BLaER1 (cell line): ENCODE data around the gene CYP4B1.
"Not testable (repeated sequence)": the region's sequence is repeated elsewhere in the genome, so short reads cannot be mapped to it uniquely, and the experiment has no call there.

ENCODE experiments used
- H3K27ac ChIP-seq: shearing (Covaris generic); formaldehyde crosslinking; 2 replicates; pipeline ENCODE4 v1.8.1; 2022
- H3K27me3 ChIP-seq: shearing (Covaris generic); formaldehyde crosslinking; 2 replicates; pipeline ENCODE4 v1.8.1; 2022
- H3K36me3 ChIP-seq: shearing (Covaris generic); formaldehyde crosslinking; 2 replicates; pipeline ENCODE4 v1.8.1; 2022
- H3K4me1 ChIP-seq: shearing (Covaris generic); formaldehyde crosslinking; 2 replicates; pipeline ENCODE4 v1.8.1; 2022
- H3K4me2 ChIP-seq: shearing (Covaris generic); formaldehyde crosslinking; 2 replicates; pipeline ENCODE4 v1.8.1; 2022
- H3K4me3 ChIP-seq: shearing (Covaris generic); formaldehyde crosslinking; 2 replicates; pipeline ENCODE4 v1.8.1; 2022
- H3K9ac ChIP-seq: shearing (Covaris generic); formaldehyde crosslinking; 2 replicates; pipeline ENCODE4 v1.8.1; 2022
- H3K9me3 ChIP-seq: shearing (Covaris generic); formaldehyde crosslinking; 2 replicates; pipeline ENCODE4 v1.8.1; 2022
- H4K20me1 ChIP-seq: shearing (Covaris generic); formaldehyde crosslinking; 2 replicates; pipeline ENCODE4 v1.8.1; 2022
- Cebpa-rat ChIP-seq: shearing (Covaris generic); IDR thresholded peaks from 2 replicates; pipeline ENCODE4 v1.8.1; 2022

The CYP4B1 gene

DNA sequence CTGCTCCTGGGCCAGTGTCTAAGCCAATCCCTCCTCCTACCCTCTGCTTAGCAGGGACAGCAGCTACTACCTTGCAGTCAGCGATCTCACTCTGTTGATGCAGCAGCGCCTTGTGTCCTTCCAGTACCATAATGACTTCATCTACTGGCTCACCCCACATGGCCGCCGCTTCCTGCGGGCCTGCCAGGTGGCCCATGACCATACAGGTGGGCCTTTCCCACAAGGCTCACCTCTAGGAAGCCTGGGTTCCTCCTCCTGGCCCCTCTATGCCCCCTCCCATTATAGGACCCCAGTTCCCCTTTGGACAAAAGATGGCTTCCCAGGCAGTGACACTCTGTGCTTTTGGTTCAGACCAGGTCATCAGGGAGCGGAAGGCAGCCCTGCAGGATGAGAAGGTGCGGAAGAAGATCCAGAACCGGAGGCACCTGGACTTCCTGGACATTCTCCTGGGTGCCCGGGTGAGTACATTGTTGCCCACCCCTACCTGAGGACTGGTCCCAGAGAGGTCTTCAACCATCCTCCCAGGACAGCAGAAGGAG is 15.1 kb downstream of the CYP4B1 start:
- no peaks in the 10 kb centered on the region for H4K20me1 ChIP-seq
- no peak overlapping the region for H3K4me2 ChIP-seq
- no peaks in the 10 kb centered on the region for H3K36me3 ChIP-seq
- no peak overlapping the region for H3K27ac ChIP-seq
- no peaks in the 10 kb centered on the region for H3K27me3 ChIP-seq
- H3K9me3 ChIP-seq, result peaks cover 6% of the 10 kb centered on the region
- no peak for TF ChIP-seq Cebpa-rat
- no peak overlapping the region for H3K4me3 ChIP-seq
- peaks cover 20% of the 10 kb centered on the region for H3K4me1 ChIP-seq
- H3K9ac ChIP-seq, result no peak overlapping the region

DNA sequence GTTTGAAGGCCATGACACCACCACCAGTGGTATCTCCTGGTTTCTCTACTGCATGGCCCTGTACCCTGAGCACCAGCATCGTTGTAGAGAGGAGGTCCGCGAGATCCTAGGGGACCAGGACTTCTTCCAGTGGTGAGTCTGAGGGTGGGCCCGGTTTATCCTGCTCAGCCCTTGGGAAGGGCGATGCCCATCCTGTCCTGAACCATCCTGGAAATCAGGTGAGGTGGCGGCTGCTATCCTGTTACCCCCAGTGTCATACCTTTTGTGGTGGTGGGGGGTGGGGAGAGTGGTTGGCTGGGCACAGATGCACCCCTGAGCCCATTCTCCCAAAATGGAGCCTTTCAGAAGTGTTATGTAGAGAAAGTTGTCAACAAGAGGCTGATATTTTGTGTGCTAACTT is 16.3 kb downstream of the CYP4B1 start:
- TF ChIP-seq Cebpa-rat, result no peak
- Histone ChIP-seq H3K27me3 (no peaks in the 10 kb centered on the region), H4K20me1 (no peaks in the 10 kb centered on the region), H3K4me2 (no peak overlapping the region), H3K4me3 (no peak overlapping the region), H3K36me3 (no peaks in the 10 kb centered on the region), H3K27ac (no peak overlapping the region), H3K9me3 (0 out of 2 replicates have a peak, but pooled peaks cover 3% of the 10 kb centered on the region), H3K9ac (no peak overlapping the region), H3K4me1 (peaks cover 20% of the 10 kb centered on the region)

DNA sequence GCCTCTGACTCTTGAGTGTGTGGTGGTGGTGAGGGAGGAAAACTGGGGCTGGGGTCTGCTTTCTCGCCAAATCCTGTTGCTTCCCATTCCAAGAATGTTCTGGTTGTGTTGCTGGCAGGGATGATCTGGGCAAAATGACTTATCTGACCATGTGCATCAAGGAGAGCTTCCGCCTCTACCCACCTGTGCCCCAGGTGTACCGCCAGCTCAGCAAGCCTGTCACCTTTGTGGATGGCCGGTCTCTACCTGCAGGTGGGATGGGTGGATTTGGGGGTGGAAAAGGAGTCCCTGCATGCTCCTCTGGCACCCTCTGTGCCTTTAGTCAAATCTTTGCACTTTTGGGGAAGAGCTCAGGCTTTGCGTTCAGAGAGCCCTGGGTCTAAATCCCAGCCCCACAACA is 18.1 kb downstream of the CYP4B1 start:
- TF ChIP-seq Cebpa-rat, result no peak
- H4K20me1 ChIP-seq, result no peaks in the 10 kb centered on the region
- no peak overlapping the region for H3K4me3 ChIP-seq
- no peak overlapping the region for H3K27ac ChIP-seq
- H3K4me2 ChIP-seq, result no peak overlapping the region
- no peaks in the 10 kb centered on the region for H3K27me3 ChIP-seq
- H3K4me1 ChIP-seq, result peaks cover 13% of the 10 kb centered on the region
- H3K9ac ChIP-seq, result no peak overlapping the region
- H3K36me3 ChIP-seq, result no peaks in the 10 kb centered on the region
- H3K9me3 ChIP-seq, result 0 out of 2 replicates have a peak, but pooled peaks cover 9% of the 10 kb centered on the region

DNA sequence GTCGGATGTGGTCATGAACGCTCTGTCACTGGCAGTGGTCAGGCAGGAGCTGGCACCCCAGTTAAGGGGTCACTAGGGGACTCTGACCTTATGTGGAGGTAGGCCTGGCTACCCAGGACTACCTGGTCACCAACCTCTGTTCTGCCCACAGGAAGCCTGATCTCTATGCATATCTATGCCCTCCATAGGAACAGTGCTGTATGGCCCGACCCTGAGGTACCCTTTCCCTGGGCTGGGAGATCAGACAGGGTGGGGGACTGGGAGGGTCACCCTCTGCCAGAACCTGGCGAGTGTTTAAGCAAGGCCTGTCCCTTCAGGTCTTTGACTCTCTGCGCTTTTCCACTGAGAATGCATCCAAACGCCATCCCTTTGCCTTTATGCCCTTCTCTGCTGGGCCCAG is 19.0 kb downstream of the CYP4B1 start:
- no peak overlapping the region for H3K4me2 ChIP-seq
- H3K27ac ChIP-seq, result no peak overlapping the region
- no peak for TF ChIP-seq Cebpa-rat
- H4K20me1 ChIP-seq, result no peaks in the 10 kb centered on the region
- peaks cover 9% of the 10 kb centered on the region; the same call in 1 of the 2 replicates for H3K4me1 ChIP-seq
- 0 out of 2 replicates have a peak, but pooled peaks cover 9% of the 10 kb centered on the region for H3K9me3 ChIP-seq
- H3K27me3 ChIP-seq, result no peaks in the 10 kb centered on the region
- H3K9ac ChIP-seq, result no peak overlapping the region
- no peak overlapping the region for H3K4me3 ChIP-seq
- no peaks in the 10 kb centered on the region for H3K36me3 ChIP-seq

DNA sequence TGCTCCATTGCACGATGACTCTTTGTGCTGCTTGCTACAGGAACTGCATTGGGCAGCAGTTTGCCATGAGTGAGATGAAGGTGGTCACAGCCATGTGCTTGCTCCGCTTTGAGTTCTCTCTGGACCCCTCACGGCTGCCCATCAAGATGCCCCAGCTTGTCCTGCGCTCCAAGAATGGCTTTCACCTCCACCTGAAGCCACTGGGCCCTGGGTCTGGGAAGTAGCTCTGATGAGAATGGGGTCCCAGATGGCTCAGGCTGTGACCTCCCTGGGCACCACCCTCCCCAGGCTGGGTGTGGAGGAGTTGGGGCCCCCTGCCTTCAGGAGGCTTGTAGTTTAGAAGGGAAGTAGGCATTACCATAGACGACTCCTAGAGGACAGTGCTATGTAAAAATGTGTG is 19.7 kb downstream of the CYP4B1 start:
- no peak for TF ChIP-seq Cebpa-rat
- Histone ChIP-seq H3K27ac (no peak overlapping the region), H3K4me3 (no peak overlapping the region), H3K9me3 (0 out of 2 replicates have a peak, but pooled peaks cover 9% of the 10 kb centered on the region), H3K9ac (no peak overlapping the region), H4K20me1 (no peaks in the 10 kb centered on the region), H3K4me1 (peaks cover 8% of the 10 kb centered on the region; the same call in 1 of the 2 replicates), H3K36me3 (no peaks in the 10 kb centered on the region), H3K27me3 (no peaks in the 10 kb centered on the region), H3K4me2 (no peak overlapping the region)

DNA sequence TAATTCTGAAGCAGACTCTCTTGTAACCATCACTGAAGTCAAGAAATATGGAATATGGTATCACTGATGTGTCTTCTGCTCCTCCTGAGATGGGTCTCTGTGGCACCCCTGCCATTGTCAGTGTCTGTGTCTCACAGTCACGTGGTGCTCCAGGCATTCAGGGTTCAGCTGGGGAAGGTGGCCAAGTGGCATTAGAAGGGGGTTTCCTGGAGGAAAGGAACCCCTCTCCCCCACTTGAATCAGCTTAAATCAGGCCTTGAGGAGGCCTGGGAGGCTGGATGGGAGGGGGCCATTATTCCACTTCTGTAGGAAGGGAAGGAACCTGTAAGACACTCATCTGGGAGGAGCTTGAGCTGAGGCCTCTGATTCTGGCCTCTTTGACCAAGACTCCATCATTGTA is 20.5 kb downstream of the CYP4B1 start:
- Histone ChIP-seq H3K4me1 (peaks cover 8% of the 10 kb centered on the region; the same call in 1 of the 2 replicates), H3K27ac (no peak overlapping the region), H3K9me3 (0 out of 2 replicates have a peak, but pooled peaks cover 9% of the 10 kb centered on the region), H3K9ac (no peak overlapping the region), H3K4me3 (no peak overlapping the region), H3K27me3 (no peaks in the 10 kb centered on the region), H4K20me1 (no peaks in the 10 kb centered on the region), H3K36me3 (no peaks in the 10 kb centered on the region), H3K4me2 (no peak overlapping the region)
- TF ChIP-seq Cebpa-rat, result no peak

DNA sequence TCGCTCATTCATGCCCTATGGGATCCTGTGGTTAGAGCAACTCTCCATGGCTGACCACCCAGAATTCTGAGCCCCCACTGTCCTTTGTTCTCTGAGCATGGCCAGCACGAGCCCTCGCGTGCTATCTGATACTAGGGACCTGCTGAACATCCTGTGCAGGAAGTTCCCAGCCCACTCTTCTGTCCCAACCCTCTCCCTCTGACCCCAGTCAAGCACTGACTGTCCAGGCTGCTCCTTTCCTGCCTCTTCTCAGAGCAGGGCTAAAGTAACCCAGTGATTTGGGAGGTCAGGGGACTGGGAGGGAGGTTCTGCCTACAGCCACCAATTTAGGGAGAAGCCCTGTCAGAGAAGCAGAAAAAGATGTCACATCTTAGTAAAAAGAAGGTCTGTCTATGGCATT is 21.2 kb downstream of the CYP4B1 start:
- Histone ChIP-seq H4K20me1 (no peaks in the 10 kb centered on the region), H3K27me3 (no peaks in the 10 kb centered on the region), H3K4me1 (peaks cover 8% of the 10 kb centered on the region; the same call in 1 of the 2 replicates), H3K27ac (no peak overlapping the region), H3K36me3 (no peaks in the 10 kb centered on the region), H3K4me2 (no peak overlapping the region), H3K9ac (no peak overlapping the region), H3K4me3 (no peak overlapping the region), H3K9me3 (0 out of 2 replicates have a peak, but pooled peaks cover 9% of the 10 kb centered on the region)
- TF ChIP-seq Cebpa-rat, result no peak

DNA sequence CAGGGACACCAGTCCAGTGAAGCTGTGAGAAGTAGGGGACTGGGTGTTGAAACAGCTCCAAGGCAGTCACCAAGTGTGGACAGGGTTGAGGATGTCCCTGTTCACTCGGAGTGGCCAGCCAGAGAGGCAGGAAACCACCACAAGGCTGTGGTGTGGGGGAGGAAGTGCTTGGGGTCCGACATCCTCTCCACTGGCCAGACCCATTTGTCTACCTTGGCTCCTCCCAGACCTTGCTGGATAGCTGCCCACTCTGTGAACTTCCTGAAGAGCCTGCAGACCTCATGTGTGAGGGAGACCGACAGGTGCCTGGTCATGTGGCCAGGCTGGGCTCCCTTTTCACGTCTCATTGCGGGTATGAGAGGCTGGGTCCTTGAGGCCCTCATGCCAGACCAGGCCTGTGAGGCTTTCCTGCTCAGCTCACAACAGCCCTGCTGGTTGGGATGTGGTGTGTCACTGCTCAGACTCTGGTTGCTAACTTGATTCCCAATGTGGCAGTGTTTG is 21.8 kb downstream of the CYP4B1 start:
- Histone ChIP-seq H4K20me1 (no peaks in the 10 kb centered on the region), H3K9ac (no peak overlapping the region), H3K4me2 (no peak overlapping the region), H3K27me3 (no peaks in the 10 kb centered on the region), H3K9me3 (0 out of 2 replicates have a peak, but pooled peaks cover 9% of the 10 kb centered on the region), H3K36me3 (no peaks in the 10 kb centered on the region), H3K4me3 (no peak overlapping the region), H3K4me1 (peaks cover 8% of the 10 kb centered on the region; the same call in 1 of the 2 replicates), H3K27ac (no peak overlapping the region)
- TF ChIP-seq Cebpa-rat, result no peak

DNA sequence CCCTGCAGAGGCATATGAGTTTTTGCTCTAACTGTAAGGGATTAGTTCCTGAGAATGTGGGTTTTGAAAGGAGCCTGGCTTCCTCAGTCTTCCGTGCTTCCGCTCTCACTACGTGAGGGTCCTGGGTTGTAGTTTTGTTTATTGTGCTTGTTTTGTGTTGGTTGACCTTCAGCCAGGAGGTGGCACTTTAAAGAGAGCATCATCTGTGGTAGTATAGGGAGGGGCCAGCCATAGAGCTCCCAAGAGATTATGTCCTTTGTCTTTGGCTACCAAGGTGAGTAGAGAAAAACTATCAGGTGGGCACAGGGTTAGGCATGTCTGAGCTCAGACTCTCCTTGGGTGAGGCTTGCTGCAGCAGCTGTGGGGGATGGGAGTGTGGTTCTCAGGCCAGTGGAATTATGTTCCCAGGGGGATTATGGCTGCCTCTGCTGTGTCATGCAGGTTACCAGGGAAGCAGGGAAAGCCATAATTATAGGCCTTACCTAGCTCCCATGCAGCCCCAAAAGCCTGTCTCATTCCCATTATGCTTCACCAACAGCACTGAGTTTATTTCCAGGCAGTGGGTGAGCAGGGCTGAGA is 23.5 kb downstream of the CYP4B1 start:
- peaks cover 8% of the 10 kb centered on the region; the same call in 1 of the 2 replicates for H3K4me1 ChIP-seq
- H3K9me3 ChIP-seq, result peaks cover 9% of the 10 kb centered on the region; the same call in 1 of the 2 replicates
- no peak overlapping the region for H3K4me3 ChIP-seq
- no peaks in the 10 kb centered on the region for H3K36me3 ChIP-seq
- peak overlapping the region; percentile 24; the same call in 1 of the 2 replicates for H3K4me2 ChIP-seq
- no peak overlapping the region for H3K27ac ChIP-seq
- TF ChIP-seq Cebpa-rat, result no peak
- H3K9ac ChIP-seq, result no peak overlapping the region
- H3K27me3 ChIP-seq, result no peaks in the 10 kb centered on the region
- no peaks in the 10 kb centered on the region for H4K20me1 ChIP-seq

DNA sequence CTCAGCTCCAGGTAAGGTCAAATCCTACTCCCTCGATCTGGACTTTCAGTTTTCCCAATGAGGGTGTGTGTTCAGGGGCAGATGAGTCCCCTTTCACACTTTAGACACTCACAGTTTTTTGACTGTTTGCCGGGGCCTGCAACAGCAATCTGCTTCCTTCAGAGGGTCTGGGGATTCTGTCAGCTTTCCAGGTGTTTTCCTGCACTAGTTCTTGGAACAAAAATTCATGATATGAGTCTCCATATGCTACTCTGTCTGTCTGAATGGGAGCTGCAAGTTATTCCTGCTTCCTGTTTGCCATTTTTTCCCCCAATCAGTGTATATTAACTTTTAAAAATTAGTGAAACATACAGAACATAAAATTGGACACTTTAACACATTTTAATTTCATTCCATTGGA is 24.3 kb downstream of the CYP4B1 start:
- no peaks in the 10 kb centered on the region for H3K27me3 ChIP-seq
- peaks cover 9% of the 10 kb centered on the region; the same call in 1 of the 2 replicates for H3K9me3 ChIP-seq
- H4K20me1 ChIP-seq, result no peaks in the 10 kb centered on the region
- no peak overlapping the region for H3K9ac ChIP-seq
- TF ChIP-seq Cebpa-rat, result no peak
- H3K4me3 ChIP-seq, result no peak overlapping the region
- peaks cover 8% of the 10 kb centered on the region; the same call in 1 of the 2 replicates for H3K4me1 ChIP-seq
- H3K27ac ChIP-seq, result no peak overlapping the region
- peak overlapping the region; percentile 24; the same call in 1 of the 2 replicates for H3K4me2 ChIP-seq
- H3K36me3 ChIP-seq, result no peaks in the 10 kb centered on the region

DNA sequence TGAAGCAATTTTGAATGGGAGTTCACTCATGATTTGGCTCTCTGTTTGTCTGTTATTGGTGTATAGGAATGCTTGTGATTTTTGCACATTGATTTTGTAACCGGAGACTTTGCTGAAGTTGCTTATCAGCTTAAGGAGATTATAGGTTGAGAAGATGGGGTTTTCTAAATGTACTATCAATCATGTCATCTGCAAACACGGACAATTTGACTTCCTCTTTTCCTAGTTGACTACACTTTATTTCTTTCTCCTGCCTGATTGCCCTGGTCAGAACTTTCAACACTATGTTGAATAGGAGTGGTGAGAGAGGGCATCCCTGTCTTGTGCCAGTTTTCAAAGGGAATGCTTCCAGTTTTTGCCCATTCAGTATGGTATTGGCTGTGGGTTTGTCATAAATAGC is 28.0 kb downstream of the CYP4B1 start:
- H3K36me3 ChIP-seq, H3K4me1 ChIP-seq, H3K9ac ChIP-seq, H3K4me3 ChIP-seq, H3K27ac ChIP-seq, H3K27me3 ChIP-seq, H3K9me3 ChIP-seq, H4K20me1 ChIP-seq, H3K4me2 ChIP-seq: not testable (repeated sequence)
